Esophagus squamous epithelium (tissue), 5 donors: ENCODE measurements around the gene OR2L2. TPM values are rescaled to one million over a fixed set of nuclear protein-coding genes. Genes with fewer than 3 reads are reported as not detected.

Experiments used
- DNase-seq: peaks from one replicate; lab custom pipeline; 2025; lab: John Stamatoyannopoulos, UW
- H3K27ac ChIP-seq, 4 donors: fragments of 200-600 bp; sonication (generic); one replicate each; pipeline ENCODE4 v1.5.1; 2016 to 2019; ENCODE audit warnings: mild to moderate bottlenecking in 1 of 4
- H3K27me3 ChIP-seq, 4 donors: fragments of 200-600 bp; sonication (generic); 1 replicate in 3 of 4; 2 replicates in 1 of 4; pipeline versions ENCODE4 v1.5.1 to v1.6.0; 2017 to 2021; ENCODE audit warnings: antibody characterized with exemption in 1 of 4
- H3K36me3 ChIP-seq, 3 donors: fragments of 200-600 bp; sonication (generic); one replicate each; pipeline ENCODE4 v1.5.1; 2016 to 2019
- H3K4me1 ChIP-seq, 3 donors: fragments of 200-600 bp; sonication (generic); one replicate each; pipeline ENCODE4 v1.5.1; 2017 to 2019
- H3K4me3 ChIP-seq, 4 donors: fragments of 200-600 bp; sonication (generic); 1 replicate in 3 of 4; 2 replicates in 1 of 4; pipeline ENCODE4 v1.5.1; 2016 to 2019; ENCODE audit warnings: mild to moderate bottlenecking in 2 of 4, moderate library complexity in 1 of 4
- H3K9me3 ChIP-seq, 3 donors: fragments of 200-600 bp; sonication (generic); one replicate each; pipeline ENCODE4 v1.5.1; 2016 to 2019
- POLR2A ChIP-seq, 4 donors: fragments of 450-650 bp; IDR thresholded peaks; one replicate each; pipeline ENCODE4 v1.6.1; 2017; ENCODE audit warnings: antibody characterized with exemption in 4 of 4, mild to moderate bottlenecking in 4 of 4, moderate library complexity in 3 of 4
- WGBS, 2 donors: methylation state at CpG; one replicate each; pipeline ENCODE4 v1.1.5; 2018; 5-methylcytosine and 5-hydroxymethylcytosine counted together
- intact Hi-C: fragments of 100-400 bp; cut with DNase I; formaldehyde crosslinking; loops from one replicate; pipeline ENCODE4 v1.15.0; 2022
- total RNA-seq, 4 donors: library from RNA; depleted of rRNA; stranded (reverse); fragments of >200 nt; gene quantifications; one replicate each; pipeline ENCODE4 v1.1.0, GENCODE V29; 2016
- TF ChIP-seq, protein P1 (sequence below), 6 experiments: fragments of 450-650 bp in 4 of 6; fragments of 200-600 bp in 2 of 6; sonication (generic) in 2 of 6; IDR thresholded peaks; one replicate each; pipeline ENCODE4 v1.5.1; 2016 to 2019; ENCODE audit warnings: antibody characterized with exemption in 6 of 6, mild to moderate bottlenecking in 4 of 6, moderate library complexity in 4 of 6
- donor health status: DM: yes; HTN: yes; CAD: no.

The OR2L2 gene
- total RNA-seq, 4 donors from 2014 or later: not detected

DNA sequence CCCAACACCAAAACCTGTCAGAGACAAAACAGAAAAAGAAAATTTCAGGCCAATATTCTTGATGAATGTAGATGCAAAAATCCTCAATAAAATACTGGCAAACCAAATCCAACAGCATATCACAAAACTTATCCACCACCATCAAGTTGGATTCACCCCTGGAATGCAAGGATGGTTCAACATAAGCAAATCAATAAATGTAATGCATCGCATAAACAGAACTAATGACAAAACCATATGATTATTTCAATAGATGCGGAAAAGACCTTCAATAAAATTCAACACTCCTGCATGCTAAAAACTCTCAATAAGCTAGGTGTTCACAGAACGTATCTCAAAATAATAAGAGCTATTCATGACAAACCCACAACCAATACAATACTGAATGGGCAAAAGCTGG is 20.2 kb upstream of the OR2L2 start:
- DNase-seq: no peak
- TF ChIP-seq, protein P1, sequence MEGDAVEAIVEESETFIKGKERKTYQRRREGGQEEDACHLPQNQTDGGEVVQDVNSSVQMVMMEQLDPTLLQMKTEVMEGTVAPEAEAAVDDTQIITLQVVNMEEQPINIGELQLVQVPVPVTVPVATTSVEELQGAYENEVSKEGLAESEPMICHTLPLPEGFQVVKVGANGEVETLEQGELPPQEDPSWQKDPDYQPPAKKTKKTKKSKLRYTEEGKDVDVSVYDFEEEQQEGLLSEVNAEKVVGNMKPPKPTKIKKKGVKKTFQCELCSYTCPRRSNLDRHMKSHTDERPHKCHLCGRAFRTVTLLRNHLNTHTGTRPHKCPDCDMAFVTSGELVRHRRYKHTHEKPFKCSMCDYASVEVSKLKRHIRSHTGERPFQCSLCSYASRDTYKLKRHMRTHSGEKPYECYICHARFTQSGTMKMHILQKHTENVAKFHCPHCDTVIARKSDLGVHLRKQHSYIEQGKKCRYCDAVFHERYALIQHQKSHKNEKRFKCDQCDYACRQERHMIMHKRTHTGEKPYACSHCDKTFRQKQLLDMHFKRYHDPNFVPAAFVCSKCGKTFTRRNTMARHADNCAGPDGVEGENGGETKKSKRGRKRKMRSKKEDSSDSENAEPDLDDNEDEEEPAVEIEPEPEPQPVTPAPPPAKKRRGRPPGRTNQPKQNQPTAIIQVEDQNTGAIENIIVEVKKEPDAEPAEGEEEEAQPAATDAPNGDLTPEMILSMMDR (IDR thresholded peaks at IDR 0.05): no peak
- no peak for TF ChIP-seq POLR2A (IDR thresholded peaks at IDR 0.05)
- H3K27me3 ChIP-seq: no peaks in the 10 kb centered on the region
- H3K27ac ChIP-seq: no peak overlapping the region
- peaks cover 0 to 26% (median 0%) of the 10 kb centered on the region in 3 donors for H3K9me3 ChIP-seq
- H3K4me3 ChIP-seq: no peak overlapping the region
- H3K36me3 ChIP-seq: no peaks in the 10 kb centered on the region
- intact Hi-C loops: no loop called here
- 79 to 85% methylated on average over 3 of the region's 3 CpGs for WGBS, 2 donors
- no peaks in the 10 kb centered on the region for H3K4me1 ChIP-seq

DNA sequence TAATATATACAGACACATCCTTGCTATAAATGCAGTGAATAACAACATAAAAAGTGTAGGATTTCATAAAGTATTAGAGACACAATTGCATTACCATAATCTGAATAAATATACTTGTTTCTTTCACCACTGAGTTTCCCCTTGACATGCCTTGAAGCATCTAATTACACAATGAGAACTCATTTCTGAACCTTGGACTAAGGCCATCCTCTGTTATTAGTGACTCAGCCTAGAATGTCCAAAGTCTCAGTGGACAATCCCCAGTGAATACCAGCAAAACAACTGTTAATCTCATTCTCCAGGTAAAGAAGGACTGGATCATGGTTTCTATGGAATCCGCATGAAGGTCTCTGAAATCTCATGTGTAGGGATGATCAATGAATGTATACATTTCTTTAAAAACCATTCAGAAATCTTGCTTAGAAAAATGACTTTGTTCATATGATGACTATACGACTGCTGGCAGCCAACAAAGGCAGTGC is 16.6 kb upstream of the OR2L2 start, which contains the start of gene OR2L5:
Gene OR2L5, plus strand, starts transcription at position 432 of the 482 bp plus-strand sequence. CDS start 8,288 bp downstream, outside the sequence.
- H3K27ac ChIP-seq: no peak within 1 kb of the TSS
- intact Hi-C loops: no loop called here

DNA sequence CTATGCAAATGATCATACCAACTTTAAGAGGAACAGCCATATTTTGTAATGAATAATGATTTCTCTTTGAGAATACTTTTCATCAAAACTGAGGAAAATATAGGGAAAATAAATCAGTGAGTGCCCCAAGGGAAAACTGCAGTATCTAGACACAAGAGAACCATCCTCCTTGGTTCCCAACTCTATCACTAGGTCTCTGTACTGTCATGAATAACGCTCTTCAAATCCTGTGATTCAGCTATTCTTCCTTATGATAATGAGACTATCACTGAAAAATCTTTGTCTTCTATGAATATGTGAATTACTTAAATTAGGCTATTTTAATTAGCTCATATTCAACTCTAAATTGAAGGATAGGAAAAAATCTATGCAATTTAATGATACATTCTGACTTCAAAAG is 14.1 kb upstream of the OR2L2 start:
- H3K4me3 ChIP-seq: no peak overlapping the region
- H3K9me3 ChIP-seq: peaks cover 0 to 6% (median 0%) of the 10 kb centered on the region in 3 donors
- no peaks in the 10 kb centered on the region for H3K36me3 ChIP-seq
- 80 to 82% methylated on average over 1 of the region's 1 CpG for WGBS, 2 donors
- TF ChIP-seq, protein P1 (IDR thresholded peaks at IDR 0.05): no peak
- no peak for TF ChIP-seq POLR2A (IDR thresholded peaks at IDR 0.05)
- H3K27me3 ChIP-seq: no peaks in the 10 kb centered on the region
- no peaks in the 10 kb centered on the region for H3K4me1 ChIP-seq
- intact Hi-C loops: no loop called here
- no peak for DNase-seq
- H3K27ac ChIP-seq: no peak overlapping the region

More for the DNA sequence above, 16.6 kb upstream of the OR2L2 start, which contains the start of gene OR2L5:
- Histone ChIP-seq H3K27me3 (no peaks in the 10 kb centered on the region), H3K4me3 (no peak within 1 kb of the TSS), H3K9me3 (peaks cover 0 to 22% (median 0%) of the 10 kb centered on the region in 3 donors), H3K4me1 (no peaks in the 10 kb centered on the region), H3K36me3 (no peaks in the 10 kb centered on the region)
- no peak for TF ChIP-seq POLR2A (IDR thresholded peaks at IDR 0.05)
- TF ChIP-seq, protein P1 (IDR thresholded peaks at IDR 0.05): no peak
- no peak for DNase-seq
- WGBS, 2 donors: 85 to 97% methylated on average over 2 of the region's 2 CpGs

DNA sequence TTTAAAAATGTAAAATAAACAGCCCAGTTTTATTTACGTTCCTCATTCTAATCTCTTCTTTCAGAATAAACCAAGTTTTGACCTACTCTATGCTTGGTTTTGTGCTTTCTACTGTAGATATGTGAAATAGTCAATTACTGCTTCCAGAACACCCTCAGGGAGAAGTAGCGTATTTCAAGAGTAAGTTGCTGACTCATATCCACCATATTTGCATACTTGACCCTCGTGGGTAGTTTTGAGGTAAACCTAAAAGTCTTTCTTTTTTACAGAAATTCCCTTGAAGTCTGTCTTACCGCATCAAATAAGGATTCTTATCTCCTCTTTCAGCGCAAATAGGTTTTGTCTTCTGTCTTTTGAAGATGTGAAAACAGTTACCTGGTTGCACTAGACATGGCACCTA is 15.3 kb downstream of the OR2L2 start:
- no peak for DNase-seq
- H3K4me1 ChIP-seq: no peaks in the 10 kb centered on the region
- H3K27ac ChIP-seq: no peak overlapping the region
- H3K4me3 ChIP-seq: no peak overlapping the region
- H3K36me3 ChIP-seq: no peaks in the 10 kb centered on the region
- intact Hi-C loops: no loop called here
- 59 to 63% methylated on average over 5 of the region's 5 CpGs for WGBS, 2 donors
- peaks cover 0 to 3% (median 0%) of the 10 kb centered on the region in 3 donors for H3K9me3 ChIP-seq
- no peak for TF ChIP-seq POLR2A (IDR thresholded peaks at IDR 0.05)
- TF ChIP-seq, protein P1 (IDR thresholded peaks at IDR 0.05): no peak
- no peaks in the 10 kb centered on the region for H3K27me3 ChIP-seq

DNA sequence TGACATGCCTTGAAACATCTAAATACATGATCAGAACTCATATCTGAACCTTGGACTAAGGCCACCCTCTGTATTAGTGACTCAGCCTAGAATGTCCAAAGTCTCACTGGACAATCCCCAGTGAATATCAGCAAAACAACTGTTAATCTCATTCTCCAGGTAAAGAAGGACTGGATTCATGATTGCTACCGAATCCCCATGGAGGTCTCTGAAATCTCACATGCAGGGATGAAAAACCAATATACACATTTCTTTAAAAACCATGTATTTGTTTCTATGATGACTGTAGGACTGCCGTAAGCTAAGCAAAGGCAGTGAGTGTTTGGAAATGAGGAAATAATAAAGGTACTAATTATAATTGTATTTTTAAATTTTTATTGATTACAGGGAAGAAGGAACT is 16.7 kb downstream of the OR2L2 start, which contains the start of gene OR2L3:
Gene OR2L3, plus strand, starts transcription at position 301 of the 400 bp plus-strand sequence. CDS start 13,846 bp downstream, outside the sequence.
- WGBS, 2 donors: 75% methylated on average over 2 of the region's 2 CpGs
- no peak within 1 kb of the TSS for H3K27ac ChIP-seq
- H3K27me3 ChIP-seq: no peaks in the 10 kb centered on the region
- no peaks in the 10 kb centered on the region for H3K4me1 ChIP-seq
- H3K36me3 ChIP-seq: no peaks in the 10 kb centered on the region
- no peaks in the 10 kb centered on the region for H3K9me3 ChIP-seq
- TF ChIP-seq POLR2A (IDR thresholded peaks at IDR 0.05): no peak
- TF ChIP-seq, protein P1 (IDR thresholded peaks at IDR 0.05): no peak
- intact Hi-C loops: no loop called here
- DNase-seq: no peak
- no peak within 1 kb of the TSS for H3K4me3 ChIP-seq
